Measurements from ENCODE around the gene LRRFIP1. TPM values are rescaled to one million over a fixed set of nuclear protein-coding genes. Genes with fewer than 3 reads are reported as not detected.
A peak's percentile ranks its signal among the peaks of the same experiment; 100 is the strongest.

LRRFIP1 gene
- total and polyA plus RNA-seq, 12 donors: 91.5 to 132 (median 110) TPM

DNA sequence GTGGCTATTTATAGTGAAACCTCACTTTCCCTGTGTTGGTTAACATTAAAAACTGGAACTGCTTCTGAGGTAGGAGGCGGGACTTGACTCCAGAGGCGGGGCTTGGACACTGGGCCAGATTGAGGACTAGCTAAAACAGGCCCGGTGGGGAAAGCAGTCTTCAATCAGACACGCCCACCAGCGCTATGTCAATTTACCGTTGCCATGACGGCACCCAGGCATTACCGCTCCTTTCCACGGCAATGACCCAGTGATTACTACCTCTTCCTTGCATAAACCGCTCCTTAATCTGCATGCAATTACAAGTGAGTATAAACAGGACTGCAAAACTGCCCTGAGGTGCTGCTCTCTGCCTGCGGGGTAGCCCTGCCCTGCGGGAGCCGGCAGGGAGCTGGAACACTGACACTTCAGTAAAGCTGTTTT lies 35.3 kb downstream of the LRRFIP1 start:
- Histone ChIP-seq H3K27me3 (no peaks in the 10 kb centered on the region), H3K4me1 (peaks cover 10 to 46% (median 38%) of the 10 kb centered on the region in 9 donors), H3K9me3 (no peaks in the 10 kb centered on the region), H3K36me3 (peaks cover 0 to under 1% (median 0%) of the 10 kb centered on the region in 9 donors), H3K27ac (peak overlapping the region in 8 of 10 donors; percentile 15 to 65 (median 52)), H3K4me3 (no peak overlapping the region)
- 17 to 20% methylated on average over 13 of the region's 13 CpGs for WGBS, 2 donors
- ATAC-seq (peak; percentile 73 to 90 (median 87)), DNase-seq (peak; percentile 84 to 86)
- intact Hi-C loops (cut with DNase I): loop anchor here in 8 of 10 donors (5.0 to 10.0 kb wide), 6 partner anchors 35 to 80 kb away; partner anchors contain the start of genes LRRFIP1 (in 4 of the 8) and RAB17 (in 1 of the 8)
- TF ChIP-seq, protein P1, sequence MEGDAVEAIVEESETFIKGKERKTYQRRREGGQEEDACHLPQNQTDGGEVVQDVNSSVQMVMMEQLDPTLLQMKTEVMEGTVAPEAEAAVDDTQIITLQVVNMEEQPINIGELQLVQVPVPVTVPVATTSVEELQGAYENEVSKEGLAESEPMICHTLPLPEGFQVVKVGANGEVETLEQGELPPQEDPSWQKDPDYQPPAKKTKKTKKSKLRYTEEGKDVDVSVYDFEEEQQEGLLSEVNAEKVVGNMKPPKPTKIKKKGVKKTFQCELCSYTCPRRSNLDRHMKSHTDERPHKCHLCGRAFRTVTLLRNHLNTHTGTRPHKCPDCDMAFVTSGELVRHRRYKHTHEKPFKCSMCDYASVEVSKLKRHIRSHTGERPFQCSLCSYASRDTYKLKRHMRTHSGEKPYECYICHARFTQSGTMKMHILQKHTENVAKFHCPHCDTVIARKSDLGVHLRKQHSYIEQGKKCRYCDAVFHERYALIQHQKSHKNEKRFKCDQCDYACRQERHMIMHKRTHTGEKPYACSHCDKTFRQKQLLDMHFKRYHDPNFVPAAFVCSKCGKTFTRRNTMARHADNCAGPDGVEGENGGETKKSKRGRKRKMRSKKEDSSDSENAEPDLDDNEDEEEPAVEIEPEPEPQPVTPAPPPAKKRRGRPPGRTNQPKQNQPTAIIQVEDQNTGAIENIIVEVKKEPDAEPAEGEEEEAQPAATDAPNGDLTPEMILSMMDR (IDR thresholded peaks at IDR 0.05): no peak

DNA sequence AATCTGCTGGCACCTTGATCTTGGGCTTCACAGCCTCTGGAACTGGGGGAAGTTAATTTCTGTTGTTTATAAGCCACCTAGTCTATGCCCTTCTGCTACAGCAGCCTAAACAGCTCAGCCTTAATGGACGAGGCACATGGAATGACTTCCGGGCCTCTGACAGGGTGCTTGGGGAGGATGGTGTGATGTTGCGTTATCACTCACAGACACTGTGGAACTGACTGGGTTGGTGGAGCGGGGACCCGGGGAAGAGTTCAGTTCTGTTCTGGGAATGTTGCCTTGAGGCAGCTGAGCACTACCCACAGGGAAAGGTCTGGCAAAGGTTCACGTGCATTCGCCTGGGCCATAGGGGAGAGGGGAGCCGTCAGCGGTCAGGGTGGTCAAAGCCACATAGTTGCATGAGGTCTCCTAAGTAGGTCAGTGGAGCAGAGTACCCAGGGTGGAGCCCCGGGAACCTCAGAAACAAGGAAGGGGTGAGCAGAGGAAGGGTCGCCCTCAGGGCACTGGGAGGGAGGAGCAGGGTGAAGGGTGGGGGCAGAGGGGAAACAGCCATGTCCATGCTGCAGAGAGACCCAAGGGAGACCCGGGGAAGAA lies 36.2 kb downstream of the LRRFIP1 start:
- H3K4me3 ChIP-seq: no peak overlapping the region
- peak overlapping the region in 8 of 10 donors; percentile 9 to 65 (median 58) for H3K27ac ChIP-seq
- no peaks in the 10 kb centered on the region for H3K9me3 ChIP-seq
- no peaks in the 10 kb centered on the region for H3K36me3 ChIP-seq
- H3K4me1 ChIP-seq: peaks cover 10 to 52% (median 38%) of the 10 kb centered on the region in 9 donors
- H3K27me3 ChIP-seq: no peaks in the 10 kb centered on the region
- 50 to 67% methylated on average over 12 of the region's 12 CpGs for WGBS, 2 donors
- intact Hi-C loops (cut with DNase I): loop anchor here in 8 of 10 donors (5.0 to 10.0 kb wide), 6 partner anchors 36 to 81 kb away; partner anchors contain the start of genes LRRFIP1 (in 4 of the 8) and RAB17 (in 1 of the 8)
- ATAC-seq (peak; percentile 15 to 50 (median 29)), DNase-seq (no peak)
- TF ChIP-seq, protein P1 (IDR thresholded peaks at IDR 0.05): no peak

DNA sequence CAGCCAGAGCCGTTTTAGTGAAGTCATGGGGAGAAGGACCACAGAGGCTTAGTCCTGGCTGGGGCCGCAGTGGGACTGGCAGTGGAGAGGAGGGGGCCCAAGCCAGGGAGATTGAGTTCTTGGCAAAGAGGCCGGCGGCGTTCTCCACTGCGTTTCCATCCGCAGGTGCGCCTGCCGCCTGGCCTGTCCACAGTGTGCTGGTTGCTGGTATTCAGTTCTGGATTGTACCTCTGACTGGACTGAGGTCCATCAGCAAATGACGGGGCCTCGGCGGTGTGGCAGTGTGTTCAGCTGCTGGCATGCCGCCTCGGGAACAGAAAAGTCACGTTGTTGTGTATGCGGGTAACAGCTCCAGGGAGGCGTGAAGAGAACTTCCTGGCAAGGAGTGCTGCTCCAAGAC lies 36.8 kb downstream of the LRRFIP1 start:
- intact Hi-C loops (cut with DNase I): loop anchor here in 8 of 10 donors (5.0 to 10.0 kb wide), 6 partner anchors 37 to 82 kb away; partner anchors contain the start of genes LRRFIP1 (in 4 of the 8) and RAB17 (in 1 of the 8)
- no peaks in the 10 kb centered on the region for H3K36me3 ChIP-seq
- DNase-seq: peak in 1 of 2 donors; percentile 47
- peaks cover 10 to 58% (median 40%) of the 10 kb centered on the region in 9 donors for H3K4me1 ChIP-seq
- TF ChIP-seq, protein P1 (IDR thresholded peaks at IDR 0.05): no peak
- peak in 6 of 8 donors; percentile 23 to 55 (median 44) for ATAC-seq
- no peak overlapping the region for H3K4me3 ChIP-seq
- H3K27me3 ChIP-seq: no peaks in the 10 kb centered on the region
- no peaks in the 10 kb centered on the region for H3K9me3 ChIP-seq
- H3K27ac ChIP-seq: peak overlapping the region in 8 of 10 donors; percentile 9 to 65 (median 58)
- 49 to 61% methylated on average over 17 of the region's 17 CpGs for WGBS, 2 donors

DNA sequence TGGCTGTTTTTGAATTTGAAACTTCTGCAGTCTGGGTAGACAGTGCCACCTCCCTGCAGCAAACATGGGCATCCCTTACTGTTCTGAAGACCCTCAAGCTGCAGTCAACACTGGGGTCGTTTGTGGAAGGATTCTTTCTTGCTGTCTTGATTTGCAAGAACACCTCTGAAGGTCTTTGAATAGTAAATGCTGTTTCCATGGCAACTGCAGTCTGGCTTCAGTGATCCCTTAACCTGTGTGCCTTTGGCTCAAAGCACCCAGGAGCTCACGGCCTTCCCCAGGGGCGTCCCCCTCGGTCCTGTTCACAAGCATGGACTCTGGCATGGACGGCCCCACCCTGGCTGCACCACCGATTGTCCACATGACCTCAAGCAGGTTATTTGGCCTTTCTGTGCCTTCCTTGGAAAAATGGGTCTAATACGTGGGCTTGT lies 38.3 kb downstream of the LRRFIP1 start:
- TF ChIP-seq, protein P1 (IDR thresholded peaks at IDR 0.05): peak in 3 of 9 donors; percentile 7 to 20 (median 17)
- no peak overlapping the region for H3K27ac ChIP-seq
- H3K4me3 ChIP-seq: no peak overlapping the region
- H3K4me1 ChIP-seq: peaks cover 18 to 69% (median 53%) of the 10 kb centered on the region in 9 donors
- no peak for DNase-seq
- H3K36me3 ChIP-seq: no peaks in the 10 kb centered on the region
- no peak for ATAC-seq
- H3K9me3 ChIP-seq: no peaks in the 10 kb centered on the region
- intact Hi-C loops (cut with DNase I): loop anchor here in 4 of 10 donors (5.0 to 10.0 kb wide), 4 partner anchors 38 to 81 kb away; partner anchors contain the start of genes LRRFIP1 (in 1 of the 4) and RAB17 (in 1 of the 4)
- WGBS, 2 donors: 60 to 72% methylated on average over 7 of the region's 7 CpGs
- no peaks in the 10 kb centered on the region for H3K27me3 ChIP-seq
